ENCODE results near the gene USP3. TPM values are rescaled to one million over a fixed set of nuclear protein-coding genes. Genes with fewer than 3 reads are reported as not detected.
"Not testable (repeated sequence)": the region's sequence is repeated elsewhere in the genome, so short reads cannot be mapped to it uniquely, and the experiment has no call there.

USP3 gene
- total RNA-seq, 1 donor from 2014 or later = 83.2 TPM

DNA sequence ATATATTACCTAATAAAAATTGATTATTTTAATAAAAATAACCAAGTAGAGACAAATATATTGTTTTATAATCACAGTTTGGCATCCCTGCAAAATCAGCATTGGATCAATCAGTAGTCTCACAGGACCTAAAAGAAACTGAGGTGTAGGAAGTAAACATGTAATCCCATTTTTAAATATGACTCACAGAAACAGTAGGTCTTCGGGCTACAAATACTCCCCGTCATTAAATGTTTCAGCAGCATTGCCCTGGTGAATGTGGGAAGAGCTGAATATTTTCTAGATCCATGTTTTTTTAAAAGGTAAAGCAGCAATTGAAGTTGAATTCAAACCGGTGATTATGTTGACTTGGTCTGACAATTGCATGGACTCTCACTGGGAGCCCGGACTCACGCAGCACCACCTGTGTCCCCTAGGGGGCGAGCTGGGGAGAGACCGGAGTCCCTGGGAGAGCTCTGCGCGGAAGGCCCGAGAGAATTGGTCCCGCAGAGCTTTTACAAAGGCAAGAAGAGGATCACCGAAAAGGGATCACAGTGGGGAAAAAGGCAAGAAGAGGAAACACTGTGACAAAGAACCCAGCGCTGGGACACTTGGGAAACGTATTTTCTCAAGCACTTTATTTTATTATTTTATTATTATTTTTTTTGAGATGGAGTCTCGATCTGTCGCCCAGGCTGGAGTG is 17.2 kb upstream of the USP3 start:
- peak; percentile 93 for TF ChIP-seq CTCF (IDR thresholded peaks at IDR 0.05; ENCODE audit: insufficient read depth, low read length, severe bottlenecking)
- DNase-seq (ENCODE audit: low read depth) = peak; percentile 61
- Histone ChIP-seq H3K27me3 (ENCODE audit: control insufficient read depth, insufficient read depth, low read length) (no peaks in the 10 kb centered on the region), H3K36me3 (ENCODE audit: control insufficient read depth, insufficient read depth, low read length) (no peaks in the 10 kb centered on the region), H3K4me3 (ENCODE audit: low read depth, low read length) (no peak overlapping the region)
- no peak for FAIRE-seq

- DNase-seq (ENCODE audit: low read depth); H3K4me3 ChIP-seq (ENCODE audit: low read depth, low read length); H3K27me3 ChIP-seq (ENCODE audit: control insufficient read depth, insufficient read depth, low read length); H3K36me3 ChIP-seq (ENCODE audit: control insufficient read depth, insufficient read depth, low read length); FAIRE-seq: not testable (repeated sequence)
Measured at GRCh38 chr15:63487758-63488397, 16.5 kb upstream of the USP3 start.

DNA sequence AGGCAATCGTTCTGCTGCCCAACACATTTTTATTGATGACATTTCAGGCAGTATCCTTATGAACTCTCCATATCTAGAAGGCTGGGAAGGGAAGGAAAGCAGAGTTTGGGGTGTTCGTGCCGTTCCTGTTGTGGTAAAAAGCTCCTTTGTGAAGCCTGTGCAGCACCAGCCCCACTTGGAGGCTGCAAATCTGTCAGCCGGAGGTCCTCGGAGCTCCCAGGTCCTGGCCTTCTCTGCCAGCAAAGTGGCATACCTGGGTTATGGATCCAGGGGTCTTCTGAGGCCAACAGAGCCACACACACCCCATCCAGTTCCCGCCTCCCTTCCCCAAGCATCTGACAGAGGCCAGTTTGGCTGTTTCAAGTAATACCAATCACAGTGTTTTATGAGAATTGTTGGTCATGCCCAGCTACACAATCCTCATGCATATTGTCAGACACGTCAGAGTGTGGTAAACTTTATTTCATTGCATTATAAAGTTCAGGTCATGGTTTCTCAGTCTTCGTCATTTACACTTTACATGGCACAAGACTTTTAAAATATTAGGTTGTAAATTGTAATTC is 15.9 kb upstream of the USP3 start:
- no peak for FAIRE-seq
- Histone ChIP-seq H3K36me3 (ENCODE audit: control insufficient read depth, insufficient read depth, low read length) (no peaks in the 10 kb centered on the region), H3K27me3 (ENCODE audit: control insufficient read depth, insufficient read depth, low read length) (no peaks in the 10 kb centered on the region), H3K4me3 (ENCODE audit: low read depth, low read length) (no peak overlapping the region)
- TF ChIP-seq CTCF (IDR thresholded peaks at IDR 0.05; ENCODE audit: insufficient read depth, low read length, severe bottlenecking) = no peak
- DNase-seq (ENCODE audit: low read depth) = no peak

- Histone ChIP-seq H3K36me3 (ENCODE audit: control insufficient read depth, insufficient read depth, low read length) (no peaks in the 10 kb centered on the region), H3K27me3 (ENCODE audit: control insufficient read depth, insufficient read depth, low read length) (no peaks in the 10 kb centered on the region), H3K4me3 (ENCODE audit: low read depth, low read length) (no peak overlapping the region)
- TF ChIP-seq CTCF (IDR thresholded peaks at IDR 0.05; ENCODE audit: insufficient read depth, low read length, severe bottlenecking) = no peak
- FAIRE-seq (no peak), DNase-seq (ENCODE audit: low read depth) (no peak)
Measured at GRCh38 chr15:63489352-63489751, 15.0 kb upstream of the USP3 start.

- no peak for DNase-seq (ENCODE audit: low read depth)
- no peak overlapping the region for H3K4me3 ChIP-seq (ENCODE audit: low read depth, low read length)
- no peaks in the 10 kb centered on the region for H3K36me3 ChIP-seq (ENCODE audit: control insufficient read depth, insufficient read depth, low read length)
- FAIRE-seq = no peak
- no peaks in the 10 kb centered on the region for H3K27me3 ChIP-seq (ENCODE audit: control insufficient read depth, insufficient read depth, low read length)
- no peak for TF ChIP-seq CTCF (IDR thresholded peaks at IDR 0.05; ENCODE audit: insufficient read depth, low read length, severe bottlenecking)
Measured at GRCh38 chr15:63490345-63491034, 13.9 kb upstream of the USP3 start.

All from bronchial epithelial cell (primary cell).